Ovary (tissue), 9 donors: ENCODE measurements around the gene SUPT4H1. TPM values are rescaled to one million over a fixed set of nuclear protein-coding genes. Genes with fewer than 3 reads are reported as not detected.
"Not testable (repeated sequence)": the region's sequence is repeated elsewhere in the genome, so short reads cannot be mapped to it uniquely, and the experiment has no call there.

Experiments used
- DNase-seq, 5 donors: peaks; one replicate each; pipeline ENCODE4 v3.0.0-alpha.2; 2019 to 2020
- H3K27ac ChIP-seq, 2 donors: fragments of 200-600 bp; one replicate each; pipeline versions ENCODE4 v1.5.1 to v1.8.0; 2019 to 2022
- H3K27me3 ChIP-seq: fragments of 200-600 bp; one replicate; pipeline ENCODE4 v1.8.0; 2022
- H3K36me3 ChIP-seq: fragments of 200-600 bp; sonication (generic); one replicate; pipeline ENCODE4 v1.5.1; 2019
- H3K4me1 ChIP-seq: one replicate; pipeline ENCODE4 v1.8.1; 2013; ENCODE audit warnings: mild to moderate bottlenecking, moderate library complexity; ENCODE audit not compliant: insufficient read depth
- H3K4me3 ChIP-seq: fragments of 200-600 bp; sonication (generic); one replicate; pipeline ENCODE4 v1.5.1; 2017
- H3K9me3 ChIP-seq, 2 donors: fragments of 200-600 bp in 1 of 2; sonication (generic) in 1 of 2; one replicate each; pipeline versions ENCODE4 v1.5.1 to v1.8.1; 2013 to 2019; ENCODE audit warnings: mild to moderate bottlenecking in 1 of 2, moderate library complexity in 1 of 2
- CTCF ChIP-seq, 3 donors: fragments of 450-650 bp in 2 of 3; fragments of 200-600 bp in 1 of 3; IDR thresholded peaks; one replicate each; pipeline versions ENCODE4 v1.5.1 to v1.8.0; 2016 to 2022; ENCODE audit warnings: antibody characterized with exemption in 3 of 3, mild to moderate bottlenecking in 1 of 3
- EP300 ChIP-seq: sonication (generic); formaldehyde crosslinking; IDR thresholded peaks from one replicate; pipeline ENCODE4 v1.6.1; 2017; ENCODE audit warnings: antibody characterized with exemption
- POLR2A ChIP-seq: fragments of 450-650 bp; IDR thresholded peaks from one replicate; pipeline ENCODE4 v1.6.1; 2017; ENCODE audit warnings: antibody characterized with exemption, mild to moderate bottlenecking, moderate library complexity
- WGBS, 3 donors: extraction: QIAGEN DNeasy Blood & Tissue Kit in 1 of 3; methylation state at CpG; one replicate each; pipeline versions ENCODE4 v1.1.5 to v1.1.7; 2013 to 2017; 5-methylcytosine and 5-hydroxymethylcytosine counted together
- intact Hi-C, 4 donors: fragments of 100-400 bp; cut with DNase I; formaldehyde crosslinking; loops; one replicate each; pipeline versions ENCODE4 v1.11.0 to v1.15.1; 2022 to 2023
- polyA plus RNA-seq, 2 donors: library from polyadenylated mRNA; stranded (reverse); fragments of 200-250 nt in 1 of 2; fragments of 350-450 nt in 1 of 2; fragmentation: Illumina TruSeq in 1 of 2; extraction: RNeasy Lipid Tissue Mini Kit (QIAGEN cat#74804) in 1 of 2; gene quantifications; one replicate each; pipeline ENCODE4 v1.2.3, GENCODE V29; 2013 to 2014
- total RNA-seq, 7 donors: library from RNA; depleted of rRNA in 2 of 7; stranded (reverse); fragments of >200 nt in 2 of 7; fragmentation: NEBNext Ultra II Directional in 3 of 7; extraction: Animal tissue kit (Norgen Biotek cat#: 25700) in 3 of 7; gene quantifications; one replicate each; pipeline versions ENCODE4 v1.1.0 to v1.2.4, GENCODE V29; 2016 to 2023
- donor health status: DM: no; HTN: no; CAD: no; lungs with moderate emphysema.
- donor health status: DM: no; HTN: no; CAD: no.
- donor health status: Bipolar disorder and iron deficiency.
- donor health status: DM: yes; HTN: yes; CAD: no.
- donor health status: DM: no; HTN: no; CAD: no.
- donor health status: DM: yes; HTN: yes; CAD: no.

The SUPT4H1 gene
- total and polyA plus RNA-seq, 9 donors = 43.7 to 182 (median 66.0) TPM

GRCh38 chr17:58341861-58342475 lies 10.0 kb downstream of the SUPT4H1 start:
- no peak overlapping the region for H3K4me3 ChIP-seq
- 74 to 75% (median 74%) methylated on average over 4 of the region's 4 CpGs for WGBS, 3 donors
- no peaks in the 10 kb centered on the region for H3K36me3 ChIP-seq
- no peaks in the 10 kb centered on the region for H3K27me3 ChIP-seq
- no peaks in the 10 kb centered on the region for H3K4me1 ChIP-seq
- no peak for DNase-seq
- H3K27ac ChIP-seq = no peak overlapping the region
- no peak for TF ChIP-seq EP300
- TF ChIP-seq CTCF (IDR thresholded peaks at IDR 0.05) = no peak
- TF ChIP-seq POLR2A = no peak
- intact Hi-C loops = no loop called here
- no peaks in the 10 kb centered on the region for H3K9me3 ChIP-seq

- H3K27me3 ChIP-seq, DNase-seq, H3K4me3 ChIP-seq, H3K27ac ChIP-seq, H3K36me3 ChIP-seq, intact Hi-C loops, H3K9me3 ChIP-seq, H3K4me1 ChIP-seq: not testable (repeated sequence)
- WGBS, 3 donors = 89 to 93% (median 89%) methylated on average over 11 of the region's 11 CpGs
These were observed 10.7 kb downstream of the SUPT4H1 start for GRCh38 chr17:58341136-58341860.

- intact Hi-C loops = no loop called here
- TF ChIP-seq CTCF (IDR thresholded peaks at IDR 0.05) (no peak), EP300 (no peak), POLR2A (no peak)
- 79 to 87% (median 82%) methylated on average over 5 of the region's 5 CpGs for WGBS, 3 donors
- Histone ChIP-seq H3K4me1 (no peaks in the 10 kb centered on the region), H3K4me3 (no peak overlapping the region), H3K9me3 (no peaks in the 10 kb centered on the region), H3K27ac (no peak overlapping the region), H3K36me3 (no peaks in the 10 kb centered on the region), H3K27me3 (no peaks in the 10 kb centered on the region)
- no peak for DNase-seq
These were observed 11.6 kb downstream of the SUPT4H1 start for GRCh38 chr17:58340405-58340876.

- TF ChIP-seq EP300 (no peak), POLR2A (no peak)
- no peaks in the 10 kb centered on the region for H3K9me3 ChIP-seq
- H3K27ac ChIP-seq = no peak overlapping the region
- H3K4me1 ChIP-seq = no peaks in the 10 kb centered on the region
- WGBS, 3 donors = 89 to 97% (median 94%) methylated on average over 6 of the region's 6 CpGs
- no peak for DNase-seq
- intact Hi-C loops = no loop called here
- H3K4me3 ChIP-seq = no peak overlapping the region
- no peaks in the 10 kb centered on the region for H3K27me3 ChIP-seq
- no peaks in the 10 kb centered on the region for H3K36me3 ChIP-seq
These were observed 12.1 kb downstream of the SUPT4H1 start for GRCh38 chr17:58339755-58340404.

GRCh38 chr17:58338841-58339754 lies 12.9 kb downstream of the SUPT4H1 start:
- Histone ChIP-seq H3K36me3 (no peaks in the 10 kb centered on the region), H3K27me3 (no peaks in the 10 kb centered on the region), H3K4me3 (no peak overlapping the region), H3K9me3 (no peaks in the 10 kb centered on the region), H3K4me1 (no peaks in the 10 kb centered on the region), H3K27ac (no peak overlapping the region)
- intact Hi-C loops = no loop called here
- 58 to 62% (median 61%) methylated on average over 10 of the region's 10 CpGs for WGBS, 3 donors
- TF ChIP-seq EP300 (no peak), CTCF (IDR thresholded peaks at IDR 0.05) (no peak), POLR2A (no peak)
- DNase-seq = peak in 1 of 5 donors; percentile 28
